ENCODE results near the gene CASP6.

CASP6 gene

GRCh38 chr4:109658871-109659410 is 44.3 kb downstream of the CASP6 start:
- in situ Hi-C loops (cut with HindIII; ENCODE audit: low sequenced_read_pairs), result no loop called here
- TF ChIP-seq CTCF (IDR thresholded peaks at IDR 0.05; ENCODE audit: low read depth, low read length, missing control alignments), result no peak
- H3K4me3 ChIP-seq (ENCODE audit: low read depth, low read length), result no peak overlapping the region
- no peak for DNase-seq (ENCODE audit: low read depth)

- H3K4me3 ChIP-seq (ENCODE audit: low read depth, low read length), result no peak overlapping the region
- no peak for TF ChIP-seq CTCF (IDR thresholded peaks at IDR 0.05; ENCODE audit: low read depth, low read length, missing control alignments)
- no peak for DNase-seq (ENCODE audit: low read depth)
- in situ Hi-C loops (cut with HindIII; ENCODE audit: low sequenced_read_pairs), result no loop called here
These were observed 45.3 kb downstream of the CASP6 start for GRCh38 chr4:109657854-109658418.

- peak; percentile 26 for DNase-seq (ENCODE audit: low read depth)
- in situ Hi-C loops (cut with HindIII; ENCODE audit: low sequenced_read_pairs), result no loop called here
- no peak for TF ChIP-seq CTCF (IDR thresholded peaks at IDR 0.05; ENCODE audit: low read depth, low read length, missing control alignments)
- no peak overlapping the region for H3K4me3 ChIP-seq (ENCODE audit: low read depth, low read length)
These were observed 47.8 kb downstream of the CASP6 start for GRCh38 chr4:109655396-109655795.

- H3K4me3 ChIP-seq (ENCODE audit: low read depth, low read length), result no peak overlapping the region
- TF ChIP-seq CTCF (IDR thresholded peaks at IDR 0.05; ENCODE audit: low read depth, low read length, missing control alignments), result no peak
- in situ Hi-C loops (cut with HindIII; ENCODE audit: low sequenced_read_pairs), result no loop called here
- no peak for DNase-seq (ENCODE audit: low read depth)
These were observed 53.4 kb downstream of the CASP6 start for GRCh38 chr4:109649872-109650271.

GRCh38 chr4:109648997-109649575 is 54.2 kb downstream of the CASP6 start:
- no peak for DNase-seq (ENCODE audit: low read depth)
- no peak for TF ChIP-seq CTCF (IDR thresholded peaks at IDR 0.05; ENCODE audit: low read depth, low read length, missing control alignments)
- H3K4me3 ChIP-seq (ENCODE audit: low read depth, low read length), result no peak overlapping the region
- in situ Hi-C loops (cut with HindIII; ENCODE audit: low sequenced_read_pairs), result no loop called here

- no peak for TF ChIP-seq CTCF (IDR thresholded peaks at IDR 0.05; ENCODE audit: low read depth, low read length, missing control alignments)
- no peak for DNase-seq (ENCODE audit: low read depth)
- no peak overlapping the region for H3K4me3 ChIP-seq (ENCODE audit: low read depth, low read length)
- in situ Hi-C loops (cut with HindIII; ENCODE audit: low sequenced_read_pairs), result no loop called here
These were observed 54.8 kb downstream of the CASP6 start for GRCh38 chr4:109648266-109648996.
